ENCODE measurements around the gene ANAPC5.

Gene ANAPC5

GRCh38 chr12:121365416-121366062, 13.3 kb upstream of the ANAPC5 start:
- DNase-seq (ENCODE audit: low read depth in 2 of 2) = no peak

- no peak for DNase-seq (ENCODE audit: low read depth in 2 of 2)
Measured at GRCh38 chr12:121364683-121365121, 12.5 kb upstream of the ANAPC5 start.

GRCh38 chr12:121358073-121358472, 5.9 kb upstream of the ANAPC5 start:
- no peak for DNase-seq (ENCODE audit: low read depth in 2 of 2)

- no peak for DNase-seq (ENCODE audit: low read depth in 2 of 2)
Measured at GRCh38 chr12:121357331-121357730, 5.1 kb upstream of the ANAPC5 start.

- no peak for DNase-seq (ENCODE audit: low read depth in 2 of 2)
Measured at GRCh38 chr12:121356657-121357056, 4.4 kb upstream of the ANAPC5 start.

- DNase-seq (ENCODE audit: low read depth in 2 of 2) = no peak
Measured at GRCh38 chr12:121355818-121356217, 3.6 kb upstream of the ANAPC5 start.

- DNase-seq (ENCODE audit: low read depth in 2 of 2) = no peak
Measured at GRCh38 chr12:121352682-121353018, 439 bp upstream of the ANAPC5 start.

GRCh38 chr12:121346747-121347146, 5.5 kb downstream of the ANAPC5 start:
- no peak for DNase-seq (ENCODE audit: low read depth in 2 of 2)

- DNase-seq (ENCODE audit: low read depth in 2 of 2) = no peak
Measured at GRCh38 chr12:121345151-121345815, 6.9 kb downstream of the ANAPC5 start.

GRCh38 chr12:121344506-121344905, 7.7 kb downstream of the ANAPC5 start:
- no peak for DNase-seq (ENCODE audit: low read depth in 2 of 2)

- DNase-seq (ENCODE audit: low read depth in 2 of 2) = no peak
Measured at GRCh38 chr12:121337416-121337815, 14.8 kb downstream of the ANAPC5 start.

- DNase-seq (ENCODE audit: low read depth in 2 of 2) = no peak
Measured at GRCh38 chr12:121334513-121335343, 17.5 kb downstream of the ANAPC5 start.

- no peak for DNase-seq (ENCODE audit: low read depth in 2 of 2)
Measured at GRCh38 chr12:121333747-121334146, 18.5 kb downstream of the ANAPC5 start.

GRCh38 chr12:121331248-121331647, 21.0 kb downstream of the ANAPC5 start:
- no peak for DNase-seq (ENCODE audit: low read depth in 2 of 2)

GRCh38 chr12:121330692-121331091, 21.5 kb downstream of the ANAPC5 start:
- no peak for DNase-seq (ENCODE audit: low read depth in 2 of 2)

- no peak for DNase-seq (ENCODE audit: low read depth in 2 of 2)
Measured at GRCh38 chr12:121330195-121330594, 22.0 kb downstream of the ANAPC5 start.

GRCh38 chr12:121328620-121329019, 23.6 kb downstream of the ANAPC5 start:
- no peak for DNase-seq (ENCODE audit: low read depth in 2 of 2)

GRCh38 chr12:121326996-121327674, 25.1 kb downstream of the ANAPC5 start:
- DNase-seq (ENCODE audit: low read depth in 2 of 2) = no peak

GRCh38 chr12:121325922-121326396, 26.3 kb downstream of the ANAPC5 start:
- no peak for DNase-seq (ENCODE audit: low read depth in 2 of 2)

GRCh38 chr12:121323908-121324307, 28.3 kb downstream of the ANAPC5 start:
- no peak for DNase-seq (ENCODE audit: low read depth in 2 of 2)

- no peak for DNase-seq (ENCODE audit: low read depth in 2 of 2)
Measured at GRCh38 chr12:121318121-121318520, 34.1 kb downstream of the ANAPC5 start.

GRCh38 chr12:121314431-121314830, 37.8 kb downstream of the ANAPC5 start:
- DNase-seq (ENCODE audit: low read depth in 2 of 2) = no peak

Measured in stimulated activated CD4-positive, alpha-beta T cell treated with anti-CD3 and anti-CD28 coated beads, Interleukin-12 subunit alpha, Interleukin-12 subunit beta, amount 100 ng/mL, for 24 hours (primary cell).